Mesenchymal stem cell (in vitro differentiated cells and primary cell): ENCODE measurements around the gene PARVB.

Experiments
- DNase-seq: peaks from one replicate; pipeline ENCODE4 v3.0.0-alpha.2; 2013
- H2AFZ ChIP-seq: one replicate; pipeline ENCODE4 v1.6.1; 2013; ENCODE audit warnings: low read depth, mild to moderate bottlenecking, control low read depth, inconsistent platforms, low read length, moderate library complexity
- H2AK5ac ChIP-seq: 2 replicates; pipeline ENCODE4 v1.6.1; 2013; ENCODE audit warnings: low read length, moderate library complexity, mild to moderate bottlenecking, inconsistent platforms; ENCODE audit not compliant: severe bottlenecking
- H2BK120ac ChIP-seq: one replicate; pipeline ENCODE4 v1.6.1; 2013; ENCODE audit warnings: low read depth, mild to moderate bottlenecking, inconsistent platforms, low read length, moderate library complexity
- H2BK12ac ChIP-seq, 2 experiments: one replicate each; pipeline ENCODE4 v1.6.1; 2013; ENCODE audit warnings: inconsistent platforms in 2 of 2, low read length in 2 of 2, mild to moderate bottlenecking in 2 of 2, moderate library complexity in 2 of 2, control low read depth in 1 of 2
- H2BK15ac ChIP-seq: one replicate; pipeline ENCODE4 v1.6.1; 2013; ENCODE audit warnings: mild to moderate bottlenecking, low read depth, inconsistent platforms; ENCODE audit not compliant: poor library complexity, severe bottlenecking
- H2BK5ac ChIP-seq: 2 replicates; pipeline ENCODE4 v1.6.1; 2013; ENCODE audit warnings: low read depth, mild to moderate bottlenecking, low read length, control low read depth, inconsistent platforms; ENCODE audit not compliant: poor library complexity, severe bottlenecking
- H3K14ac ChIP-seq, 2 experiments: one replicate each; pipeline ENCODE4 v1.6.1; 2013; ENCODE audit warnings: inconsistent platforms in 2 of 2, low read length in 2 of 2, control low read depth in 1 of 2, mild to moderate bottlenecking in 1 of 2, moderate library complexity in 1 of 2
- H3K18ac ChIP-seq, 2 experiments: one replicate each; pipeline ENCODE4 v1.6.1; 2013; ENCODE audit warnings: inconsistent platforms in 2 of 2, low read length in 2 of 2, control low read depth in 1 of 2, low read depth in 1 of 2, mild to moderate bottlenecking in 1 of 2
- H3K23ac ChIP-seq, 2 experiments: one replicate each; pipeline ENCODE4 v1.6.1; 2013; ENCODE audit warnings: inconsistent platforms in 2 of 2, low read length in 2 of 2, mild to moderate bottlenecking in 2 of 2, moderate library complexity in 2 of 2, control low read depth in 1 of 2
- H3K27ac ChIP-seq: 2 replicates; pipeline ENCODE4 v1.5.1; 2013; ENCODE audit warnings: mild to moderate bottlenecking, moderate library complexity, low read length, control low read depth, inconsistent platforms; ENCODE audit not compliant: poor library complexity, severe bottlenecking
- H3K27me3 ChIP-seq, 2 experiments: 2 replicates each; pipeline versions ENCODE4 v1.6.1 to v1.7.0; 2013; ENCODE audit warnings: low read length in 2 of 2, mild to moderate bottlenecking in 2 of 2, moderate library complexity in 2 of 2, control low read depth in 1 of 2, inconsistent platforms in 1 of 2; ENCODE audit not compliant: control insufficient read depth in 1 of 2, insufficient read depth in 1 of 2
- H3K36me3 ChIP-seq, 2 experiments: 2 replicates each; pipeline versions ENCODE4 v1.6.1 to v1.7.0; 2013; ENCODE audit warnings: low read length in 2 of 2, control low read depth in 1 of 2, inconsistent platforms in 1 of 2, low read depth in 1 of 2, mild to moderate bottlenecking in 1 of 2; ENCODE audit not compliant: insufficient read depth in 2 of 2, control insufficient read depth in 1 of 2
- H3K4ac ChIP-seq, 2 experiments: one replicate each; pipeline ENCODE4 v1.6.1; 2013; ENCODE audit warnings: inconsistent platforms in 2 of 2, low read length in 2 of 2, mild to moderate bottlenecking in 2 of 2, moderate library complexity in 2 of 2, control low read depth in 1 of 2, low read depth in 1 of 2
- H3K4me1 ChIP-seq: 2 replicates; pipeline ENCODE4 v1.6.1; 2013; ENCODE audit warnings: low read depth, low read length, control low read depth; ENCODE audit not compliant: control insufficient read depth, insufficient read depth
- H3K4me2 ChIP-seq: 2 replicates; pipeline ENCODE4 v1.6.1; 2013; ENCODE audit warnings: low read length, mild to moderate bottlenecking, inconsistent platforms; ENCODE audit not compliant: poor library complexity, severe bottlenecking
- H3K4me3 ChIP-seq, 2 experiments: 2 replicates each; pipeline versions ENCODE4 v1.5.1 to v1.7.0; 2013; ENCODE audit warnings: low read length in 2 of 2, mild to moderate bottlenecking in 2 of 2, control low read depth in 1 of 2, low read depth in 1 of 2; ENCODE audit not compliant: insufficient read depth in 1 of 2
- H3K79me1 ChIP-seq: replicated peaks from 2 replicates; pipeline ENCODE4 v1.6.1; 2013; ENCODE audit warnings: mild to moderate bottlenecking, control low read depth, low read length, inconsistent platforms; ENCODE audit not compliant: poor library complexity, severe bottlenecking
- H3K9ac ChIP-seq: 2 replicates; pipeline ENCODE4 v1.7.0; 2013; ENCODE audit warnings: mild to moderate bottlenecking, low read length, moderate library complexity
- H3K9me3 ChIP-seq: 2 replicates; pipeline ENCODE4 v1.7.0; 2013; ENCODE audit warnings: mild to moderate bottlenecking, low read length; ENCODE audit not compliant: control insufficient read depth
- H4K8ac ChIP-seq: one replicate; pipeline ENCODE4 v1.6.1; 2013; ENCODE audit warnings: inconsistent platforms, mild to moderate bottlenecking, low read length, moderate library complexity
- H4K91ac ChIP-seq: one replicate; pipeline ENCODE4 v1.6.1; 2013; ENCODE audit warnings: mild to moderate bottlenecking, low read length, inconsistent platforms
- WGBS: methylation state at CpG from one replicate; pipeline ENCODE4 v1.1.7; 2013; ENCODE audit warnings: mixed read lengths; 5-methylcytosine and 5-hydroxymethylcytosine counted together

The PARVB gene

GRCh38 chr22:44033287-44033686 lies 9.2 kb downstream of the PARVB start:
- Histone ChIP-seq H3K14ac (no peak overlapping the region), H2BK120ac (no peak overlapping the region), H2BK15ac (no peak overlapping the region), H2BK5ac (no peak overlapping the region), H3K27me3 (no peaks in the 10 kb centered on the region), H3K79me1 (peaks cover 11% of the 10 kb centered on the region), H3K9ac (no peak overlapping the region), H4K8ac (no peak overlapping the region), H3K9me3 (no peaks in the 10 kb centered on the region), H3K4me1 (peaks cover 6% of the 10 kb centered on the region), H2AK5ac (peak overlapping the region; percentile 20), H3K4ac (peak overlapping the region in 1 of 2 experiments; percentile 4), H4K91ac (no peak overlapping the region), H2AFZ (no peak overlapping the region), H2BK12ac (peak overlapping the region in 1 of 2 experiments; percentile 42), H3K23ac (peak overlapping the region in 1 of 2 experiments; percentile 72), H3K4me3 (no peak overlapping the region), H3K36me3 (no peaks in the 10 kb centered on the region), H3K18ac (no peak overlapping the region), H3K4me2 (no peak overlapping the region), H3K27ac (no peak overlapping the region)
- WGBS, result 96% methylated on average over 5 of the region's 7 CpGs
- no peak for DNase-seq

- no peak overlapping the region for H3K4ac ChIP-seq
- no peak overlapping the region for H3K23ac ChIP-seq
- no peak overlapping the region for H2BK5ac ChIP-seq
- H4K91ac ChIP-seq, result no peak overlapping the region
- H2BK120ac ChIP-seq, result no peak overlapping the region
- H3K4me1 ChIP-seq, result peaks cover 6% of the 10 kb centered on the region
- no peak overlapping the region for H2BK15ac ChIP-seq
- no peak overlapping the region for H3K14ac ChIP-seq
- H3K18ac ChIP-seq, result no peak overlapping the region
- H3K36me3 ChIP-seq, result no peaks in the 10 kb centered on the region
- no peak overlapping the region for H2AK5ac ChIP-seq
- no peaks in the 10 kb centered on the region for H3K27me3 ChIP-seq
- no peak overlapping the region for H3K4me2 ChIP-seq
- no peak overlapping the region for H4K8ac ChIP-seq
- no peaks in the 10 kb centered on the region for H3K9me3 ChIP-seq
- H3K79me1 ChIP-seq, result peaks cover 11% of the 10 kb centered on the region
- no peak overlapping the region for H2BK12ac ChIP-seq
- no peak overlapping the region for H3K9ac ChIP-seq
- WGBS, result 46% methylated on average over 4 of the region's 8 CpGs
- DNase-seq, result peak; percentile 21
- no peak overlapping the region for H3K4me3 ChIP-seq
- H2AFZ ChIP-seq, result no peak overlapping the region
- no peak overlapping the region for H3K27ac ChIP-seq
Observed at GRCh38 chr22:44033694-44034093, 9.6 kb downstream of the PARVB start.

GRCh38 chr22:44037519-44038375 lies 13.6 kb downstream of the PARVB start:
- Histone ChIP-seq H2BK120ac (no peak overlapping the region), H3K79me1 (no peaks in the 10 kb centered on the region), H3K4me2 (no peak overlapping the region), H2BK15ac (no peak overlapping the region), H3K4ac (peak overlapping the region in 1 of 2 experiments; percentile 20), H3K23ac (no peak overlapping the region), H2BK12ac (peak overlapping the region in 1 of 2 experiments; percentile 49), H2BK5ac (no peak overlapping the region), H2AK5ac (no peak overlapping the region), H3K9me3 (no peaks in the 10 kb centered on the region), H3K27me3 (no peaks in the 10 kb centered on the region), H3K18ac (peak overlapping the region; percentile 31 to 59), H4K8ac (peak overlapping the region; percentile 16), H4K91ac (no peak overlapping the region), H3K4me3 (peak overlapping the region in 1 of 2 experiments; percentile 63), H3K4me1 (peaks cover 6% of the 10 kb centered on the region), H3K14ac (no peak overlapping the region), H3K36me3 (no peaks in the 10 kb centered on the region), H3K9ac (peak overlapping the region; percentile 75), H2AFZ (no peak overlapping the region), H3K27ac (peak overlapping the region; percentile 25)
- DNase-seq, result peak; percentile 92
- WGBS, result 38% methylated on average over 9 of the region's 9 CpGs

- Histone ChIP-seq H2BK15ac (no peak overlapping the region), H2BK120ac (no peak overlapping the region), H3K4ac (no peak overlapping the region), H3K4me2 (no peak overlapping the region), H3K14ac (no peak overlapping the region), H3K9ac (no peak overlapping the region), H3K4me1 (peaks cover 8% of the 10 kb centered on the region), H3K18ac (no peak overlapping the region), H2BK5ac (no peak overlapping the region), H3K36me3 (no peaks in the 10 kb centered on the region), H3K9me3 (no peaks in the 10 kb centered on the region), H3K27me3 (no peaks in the 10 kb centered on the region), H3K27ac (no peak overlapping the region), H2AK5ac (no peak overlapping the region), H3K79me1 (no peaks in the 10 kb centered on the region), H4K8ac (no peak overlapping the region), H2BK12ac (no peak overlapping the region), H3K4me3 (no peak overlapping the region), H4K91ac (no peak overlapping the region), H2AFZ (no peak overlapping the region), H3K23ac (no peak overlapping the region)
- no peak for DNase-seq
- 97% methylated on average over 6 of the region's 8 CpGs for WGBS
Observed at GRCh38 chr22:44039566-44040171, 15.6 kb downstream of the PARVB start.
